Measurements from ENCODE around the gene TLR4. TPM values are rescaled to one million over a fixed set of nuclear protein-coding genes. Genes with fewer than 3 reads are reported as not detected.

Gene TLR4
- total RNA-seq, 1 experiment from 2014 or later, result 0.12 TPM

DNA sequence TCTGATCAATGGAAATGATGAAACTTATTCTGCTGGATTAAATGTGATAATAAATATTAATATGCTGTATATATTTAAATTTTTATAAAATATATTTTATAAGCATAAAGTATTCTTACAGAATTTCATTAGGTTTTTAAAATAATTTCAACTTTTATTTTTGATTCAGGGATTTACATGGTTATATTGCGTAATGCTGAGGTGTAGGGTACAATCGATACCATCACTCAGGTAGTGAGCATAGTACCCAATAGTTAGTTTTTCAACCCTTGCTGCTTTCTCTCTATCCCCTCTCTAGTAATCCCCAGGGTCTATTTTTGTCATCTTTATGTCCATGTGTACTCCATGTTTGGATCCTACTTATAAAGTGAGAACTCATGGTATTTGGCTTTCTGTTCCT is 5.7 kb downstream of the TLR4 start:
- CTCF ChIA-PET, result no interaction called here
- no peaks in the 10 kb centered on the region for H3K4me1 Mint-ChIP-seq (ENCODE audit: low read depth, unreplicated experiment)
- no TSS peak for BruUV-seq (replicated peaks)
- intact Hi-C loops (cut with micrococcal nuclease; ENCODE audit: unreplicated experiment), result no loop called here
- peaks cover 4% of the 10 kb centered on the region for H3K9me3 Mint-ChIP-seq (ENCODE audit: low read depth, unreplicated experiment)
- TF ChIP-seq, protein P1, sequence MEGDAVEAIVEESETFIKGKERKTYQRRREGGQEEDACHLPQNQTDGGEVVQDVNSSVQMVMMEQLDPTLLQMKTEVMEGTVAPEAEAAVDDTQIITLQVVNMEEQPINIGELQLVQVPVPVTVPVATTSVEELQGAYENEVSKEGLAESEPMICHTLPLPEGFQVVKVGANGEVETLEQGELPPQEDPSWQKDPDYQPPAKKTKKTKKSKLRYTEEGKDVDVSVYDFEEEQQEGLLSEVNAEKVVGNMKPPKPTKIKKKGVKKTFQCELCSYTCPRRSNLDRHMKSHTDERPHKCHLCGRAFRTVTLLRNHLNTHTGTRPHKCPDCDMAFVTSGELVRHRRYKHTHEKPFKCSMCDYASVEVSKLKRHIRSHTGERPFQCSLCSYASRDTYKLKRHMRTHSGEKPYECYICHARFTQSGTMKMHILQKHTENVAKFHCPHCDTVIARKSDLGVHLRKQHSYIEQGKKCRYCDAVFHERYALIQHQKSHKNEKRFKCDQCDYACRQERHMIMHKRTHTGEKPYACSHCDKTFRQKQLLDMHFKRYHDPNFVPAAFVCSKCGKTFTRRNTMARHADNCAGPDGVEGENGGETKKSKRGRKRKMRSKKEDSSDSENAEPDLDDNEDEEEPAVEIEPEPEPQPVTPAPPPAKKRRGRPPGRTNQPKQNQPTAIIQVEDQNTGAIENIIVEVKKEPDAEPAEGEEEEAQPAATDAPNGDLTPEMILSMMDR (IDR thresholded peaks at IDR 0.05; ENCODE audit: unreplicated experiment), result no peak
- no peak overlapping the region for H3K27ac Mint-ChIP-seq (ENCODE audit: unreplicated experiment)
- no peak for DNase-seq
- no peaks in the 10 kb centered on the region for H3K36me3 Mint-ChIP-seq (ENCODE audit: insufficient read depth, unreplicated experiment)
- H3K4me3 Mint-ChIP-seq (ENCODE audit: low read depth, unreplicated experiment), result no peak overlapping the region
- H3K27me3 Mint-ChIP-seq (ENCODE audit: unreplicated experiment), result no peaks in the 10 kb centered on the region

DNA sequence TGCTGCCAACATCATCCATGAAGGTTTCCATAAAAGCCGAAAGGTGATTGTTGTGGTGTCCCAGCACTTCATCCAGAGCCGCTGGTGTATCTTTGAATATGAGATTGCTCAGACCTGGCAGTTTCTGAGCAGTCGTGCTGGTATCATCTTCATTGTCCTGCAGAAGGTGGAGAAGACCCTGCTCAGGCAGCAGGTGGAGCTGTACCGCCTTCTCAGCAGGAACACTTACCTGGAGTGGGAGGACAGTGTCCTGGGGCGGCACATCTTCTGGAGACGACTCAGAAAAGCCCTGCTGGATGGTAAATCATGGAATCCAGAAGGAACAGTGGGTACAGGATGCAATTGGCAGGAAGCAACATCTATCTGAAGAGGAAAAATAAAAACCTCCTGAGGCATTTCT is 10.1 kb downstream of the TLR4 start:
- BruUV-seq (replicated peaks), result no TSS peak
- intact Hi-C loops (cut with micrococcal nuclease; ENCODE audit: unreplicated experiment), result no loop called here
- DNase-seq, result no peak
- Mint-ChIP-seq H3K36me3 (ENCODE audit: insufficient read depth, unreplicated experiment) (no peaks in the 10 kb centered on the region), H3K27ac (ENCODE audit: unreplicated experiment) (no peak overlapping the region), H3K27me3 (ENCODE audit: unreplicated experiment) (no peaks in the 10 kb centered on the region), H3K4me1 (ENCODE audit: low read depth, unreplicated experiment) (no peaks in the 10 kb centered on the region), H3K4me3 (ENCODE audit: low read depth, unreplicated experiment) (no peak overlapping the region), H3K9me3 (ENCODE audit: low read depth, unreplicated experiment) (peaks cover 7% of the 10 kb centered on the region)
- TF ChIP-seq, protein P1 (IDR thresholded peaks at IDR 0.05; ENCODE audit: unreplicated experiment), result no peak
- CTCF ChIA-PET, result no interaction called here

DNA sequence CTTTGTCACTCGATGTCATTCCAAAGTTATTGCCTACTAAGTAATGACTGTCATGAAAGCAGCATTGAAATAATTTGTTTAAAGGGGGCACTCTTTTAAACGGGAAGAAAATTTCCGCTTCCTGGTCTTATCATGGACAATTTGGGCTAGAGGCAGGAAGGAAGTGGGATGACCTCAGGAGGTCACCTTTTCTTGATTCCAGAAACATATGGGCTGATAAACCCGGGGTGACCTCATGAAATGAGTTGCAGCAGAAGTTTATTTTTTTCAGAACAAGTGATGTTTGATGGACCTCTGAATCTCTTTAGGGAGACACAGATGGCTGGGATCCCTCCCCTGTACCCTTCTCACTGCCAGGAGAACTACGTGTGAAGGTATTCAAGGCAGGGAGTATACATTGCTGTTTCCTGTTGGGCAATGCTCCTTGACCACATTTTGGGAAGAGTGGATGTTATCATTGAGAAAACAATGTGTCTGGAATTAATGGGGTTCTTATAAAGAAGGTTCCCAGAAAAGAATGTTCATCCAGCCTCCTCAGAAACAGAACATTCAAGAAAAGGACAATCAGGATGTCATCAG is 11.3 kb downstream of the TLR4 start:
- no peaks in the 10 kb centered on the region for H3K36me3 Mint-ChIP-seq (ENCODE audit: insufficient read depth, unreplicated experiment)
- peaks cover 7% of the 10 kb centered on the region for H3K9me3 Mint-ChIP-seq (ENCODE audit: low read depth, unreplicated experiment)
- no TSS peak for BruUV-seq (replicated peaks)
- DNase-seq, result no peak
- H3K27me3 Mint-ChIP-seq (ENCODE audit: unreplicated experiment), result no peaks in the 10 kb centered on the region
- TF ChIP-seq, protein P1 (IDR thresholded peaks at IDR 0.05; ENCODE audit: unreplicated experiment), result no peak
- CTCF ChIA-PET, result no interaction called here
- no peak overlapping the region for H3K4me3 Mint-ChIP-seq (ENCODE audit: low read depth, unreplicated experiment)
- H3K27ac Mint-ChIP-seq (ENCODE audit: unreplicated experiment), result no peak overlapping the region
- no peaks in the 10 kb centered on the region for H3K4me1 Mint-ChIP-seq (ENCODE audit: low read depth, unreplicated experiment)
- intact Hi-C loops (cut with micrococcal nuclease; ENCODE audit: unreplicated experiment), result no loop called here

DNA sequence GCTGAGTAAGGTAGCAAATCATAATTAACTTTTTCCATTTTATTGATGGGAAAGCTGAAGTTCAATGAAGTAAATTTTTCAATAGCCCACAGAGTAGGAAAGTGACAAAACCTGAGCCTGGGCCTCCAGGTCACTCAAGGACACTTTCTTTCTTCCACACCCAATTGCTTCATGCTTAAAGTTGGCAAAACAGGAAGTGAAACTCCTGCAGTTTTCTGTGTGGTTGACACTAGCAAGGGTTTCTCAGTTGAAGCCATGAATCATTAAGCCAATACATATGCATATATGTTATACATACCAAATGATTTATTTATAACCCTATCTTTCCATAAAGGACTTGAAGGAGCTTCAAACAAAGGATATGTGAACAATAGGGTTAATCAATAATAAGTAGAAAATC is 13.9 kb downstream of the TLR4 start:
- BruUV-seq (replicated peaks), result no TSS peak

More for the DNA sequence above, 13.9 kb downstream of the TLR4 start:
- Mint-ChIP-seq H3K4me1 (ENCODE audit: low read depth, unreplicated experiment) (no peaks in the 10 kb centered on the region), H3K4me3 (ENCODE audit: low read depth, unreplicated experiment) (no peak overlapping the region), H3K36me3 (ENCODE audit: insufficient read depth, unreplicated experiment) (no peaks in the 10 kb centered on the region), H3K27ac (ENCODE audit: unreplicated experiment) (no peak overlapping the region), H3K27me3 (ENCODE audit: unreplicated experiment) (no peaks in the 10 kb centered on the region), H3K9me3 (ENCODE audit: low read depth, unreplicated experiment) (peaks cover 3% of the 10 kb centered on the region)
- CTCF ChIA-PET, result no interaction called here
- intact Hi-C loops (cut with micrococcal nuclease; ENCODE audit: unreplicated experiment), result no loop called here
- TF ChIP-seq, protein P1 (IDR thresholded peaks at IDR 0.05; ENCODE audit: unreplicated experiment), result no peak
- DNase-seq, result no peak
